ENCODE data around the gene SMIM21.

Gene SMIM21

DNA sequence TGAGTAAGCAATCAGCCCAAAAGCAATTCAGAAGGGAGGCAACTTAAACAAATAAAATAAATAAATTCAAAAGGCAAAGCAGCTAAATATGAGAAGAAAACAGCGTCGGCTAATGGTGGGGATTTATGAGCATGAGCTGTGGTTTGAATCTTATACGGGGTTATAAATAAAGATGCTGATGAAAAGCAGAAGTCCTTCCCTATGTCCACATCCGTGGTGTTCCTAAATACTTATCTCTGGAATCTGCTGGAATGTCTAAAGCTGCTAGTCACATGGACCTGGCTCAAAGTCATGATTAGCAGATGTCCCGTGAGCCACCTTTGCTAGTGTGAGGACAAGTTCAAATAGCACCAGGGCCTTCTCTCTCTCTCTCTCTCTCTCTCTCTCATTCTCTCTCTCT lies 33.8 kb downstream of the SMIM21 start:
- TF ChIP-seq, protein P1, sequence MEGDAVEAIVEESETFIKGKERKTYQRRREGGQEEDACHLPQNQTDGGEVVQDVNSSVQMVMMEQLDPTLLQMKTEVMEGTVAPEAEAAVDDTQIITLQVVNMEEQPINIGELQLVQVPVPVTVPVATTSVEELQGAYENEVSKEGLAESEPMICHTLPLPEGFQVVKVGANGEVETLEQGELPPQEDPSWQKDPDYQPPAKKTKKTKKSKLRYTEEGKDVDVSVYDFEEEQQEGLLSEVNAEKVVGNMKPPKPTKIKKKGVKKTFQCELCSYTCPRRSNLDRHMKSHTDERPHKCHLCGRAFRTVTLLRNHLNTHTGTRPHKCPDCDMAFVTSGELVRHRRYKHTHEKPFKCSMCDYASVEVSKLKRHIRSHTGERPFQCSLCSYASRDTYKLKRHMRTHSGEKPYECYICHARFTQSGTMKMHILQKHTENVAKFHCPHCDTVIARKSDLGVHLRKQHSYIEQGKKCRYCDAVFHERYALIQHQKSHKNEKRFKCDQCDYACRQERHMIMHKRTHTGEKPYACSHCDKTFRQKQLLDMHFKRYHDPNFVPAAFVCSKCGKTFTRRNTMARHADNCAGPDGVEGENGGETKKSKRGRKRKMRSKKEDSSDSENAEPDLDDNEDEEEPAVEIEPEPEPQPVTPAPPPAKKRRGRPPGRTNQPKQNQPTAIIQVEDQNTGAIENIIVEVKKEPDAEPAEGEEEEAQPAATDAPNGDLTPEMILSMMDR (IDR thresholded peaks at IDR 0.05; ENCODE audit: extremely low read depth, missing control alignments), result no peak
- no peak for DNase-seq (ENCODE audit: low spot score)

DNA sequence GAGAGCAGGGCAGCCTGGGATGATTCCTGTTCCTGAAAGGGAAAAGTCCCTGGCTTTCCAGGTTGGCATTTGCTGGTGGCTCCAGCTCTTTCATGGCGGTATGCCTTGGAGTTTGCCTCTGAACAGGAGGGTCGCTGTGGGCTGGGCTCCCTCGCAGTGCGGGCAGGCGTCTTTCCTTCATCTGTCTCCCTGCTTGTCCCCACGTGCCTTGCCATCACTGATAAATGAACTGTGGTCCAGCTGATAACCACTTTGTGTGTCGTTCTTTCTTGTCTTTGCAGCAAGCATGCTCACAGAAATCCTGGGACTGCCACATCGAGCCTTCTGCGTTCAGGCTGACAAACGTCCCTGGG lies 35.3 kb downstream of the SMIM21 start:
- TF ChIP-seq, protein P1 (IDR thresholded peaks at IDR 0.05; ENCODE audit: extremely low read depth, missing control alignments), result no peak
- no peak for DNase-seq (ENCODE audit: low spot score)

DNA sequence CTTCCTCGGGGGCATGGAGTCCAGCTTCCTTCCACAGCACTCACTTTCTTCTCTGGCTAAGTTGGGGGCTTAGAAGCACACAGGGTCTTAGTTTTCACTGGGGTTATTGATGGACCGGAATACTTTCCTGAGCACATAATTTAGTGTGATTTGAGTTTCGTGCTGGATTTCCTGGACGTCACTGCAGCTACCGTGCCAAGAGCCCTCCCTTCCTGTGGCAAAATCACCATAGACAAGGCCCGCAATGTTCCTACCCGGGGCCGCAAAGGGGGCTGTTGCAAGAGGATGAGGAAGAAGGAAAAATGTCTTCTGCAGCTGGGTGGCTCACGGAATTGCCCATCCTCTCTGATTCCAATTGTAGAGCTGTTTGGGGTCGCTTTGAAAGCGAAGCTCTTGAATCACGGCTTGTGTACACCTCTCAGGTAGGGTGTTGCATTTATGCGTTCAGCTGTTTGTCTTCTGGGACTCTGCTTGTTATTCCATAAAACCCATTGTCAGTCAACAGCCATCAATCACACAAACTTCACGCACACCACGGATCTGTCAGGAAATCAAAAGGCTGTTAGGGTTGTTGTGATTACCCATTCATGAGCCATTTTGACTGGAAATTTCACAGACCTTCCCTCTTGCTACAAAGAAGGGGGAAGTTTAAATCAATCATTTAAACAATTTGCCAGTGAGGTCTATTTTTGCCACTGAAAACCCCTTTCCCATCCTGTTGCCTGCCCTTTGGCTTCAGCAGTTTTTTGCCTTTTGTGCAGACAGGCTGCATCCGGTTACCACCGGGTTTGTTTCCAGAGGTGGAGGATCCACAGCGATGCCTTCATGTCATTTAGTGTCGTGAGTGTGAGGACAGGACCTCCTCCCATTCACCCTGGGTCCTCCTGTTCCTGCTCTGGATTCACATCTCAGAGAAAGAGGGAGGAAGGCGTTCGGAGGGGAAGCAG lies 36.0 kb downstream of the SMIM21 start:
- no peak for DNase-seq (ENCODE audit: low spot score)
- TF ChIP-seq, protein P1 (IDR thresholded peaks at IDR 0.05; ENCODE audit: extremely low read depth, missing control alignments), result no peak

DNA sequence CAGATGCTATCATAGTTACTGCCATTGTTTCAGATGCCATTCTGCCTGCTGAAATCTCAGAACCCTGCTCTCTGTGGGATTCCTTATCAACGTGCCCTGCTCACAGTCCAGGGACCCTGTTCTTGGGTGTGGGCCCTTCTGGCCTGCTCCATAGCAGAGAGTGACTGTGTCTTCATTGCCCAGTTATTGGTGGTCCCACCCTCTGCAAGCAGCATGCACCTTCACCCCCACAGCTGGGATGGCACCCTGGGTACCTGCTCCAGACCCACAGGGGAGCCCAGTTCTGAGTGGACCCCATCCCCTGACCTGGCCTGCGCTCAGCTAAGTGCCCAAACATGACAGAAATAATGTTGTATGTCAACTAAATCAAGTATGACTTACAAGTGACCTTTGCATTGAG lies 36.6 kb downstream of the SMIM21 start:
- no peak for DNase-seq (ENCODE audit: low spot score)
- TF ChIP-seq, protein P1 (IDR thresholded peaks at IDR 0.05; ENCODE audit: extremely low read depth, missing control alignments), result no peak

DNA sequence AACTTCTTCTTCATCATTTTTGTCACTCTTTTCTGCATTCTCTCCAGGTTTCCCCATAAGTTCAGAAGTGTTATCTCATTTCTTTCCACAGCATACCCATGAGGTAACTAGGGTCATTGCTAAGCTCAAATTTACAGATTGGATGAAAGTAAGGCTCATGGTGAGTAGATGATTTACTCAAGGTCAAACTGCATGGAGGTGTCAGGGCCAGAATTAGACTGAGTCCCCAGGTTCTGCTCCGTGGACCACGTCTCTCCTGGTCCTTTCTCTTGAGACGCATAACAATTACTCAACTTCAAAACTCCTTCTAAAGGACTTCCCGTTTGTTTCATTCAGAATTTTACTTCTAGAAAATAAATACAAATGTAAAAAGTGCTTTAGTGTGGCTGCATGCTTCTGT lies 43.4 kb downstream of the SMIM21 start:
- TF ChIP-seq, protein P1 (IDR thresholded peaks at IDR 0.05; ENCODE audit: extremely low read depth, missing control alignments), result no peak
- no peak for DNase-seq (ENCODE audit: low spot score)

DNA sequence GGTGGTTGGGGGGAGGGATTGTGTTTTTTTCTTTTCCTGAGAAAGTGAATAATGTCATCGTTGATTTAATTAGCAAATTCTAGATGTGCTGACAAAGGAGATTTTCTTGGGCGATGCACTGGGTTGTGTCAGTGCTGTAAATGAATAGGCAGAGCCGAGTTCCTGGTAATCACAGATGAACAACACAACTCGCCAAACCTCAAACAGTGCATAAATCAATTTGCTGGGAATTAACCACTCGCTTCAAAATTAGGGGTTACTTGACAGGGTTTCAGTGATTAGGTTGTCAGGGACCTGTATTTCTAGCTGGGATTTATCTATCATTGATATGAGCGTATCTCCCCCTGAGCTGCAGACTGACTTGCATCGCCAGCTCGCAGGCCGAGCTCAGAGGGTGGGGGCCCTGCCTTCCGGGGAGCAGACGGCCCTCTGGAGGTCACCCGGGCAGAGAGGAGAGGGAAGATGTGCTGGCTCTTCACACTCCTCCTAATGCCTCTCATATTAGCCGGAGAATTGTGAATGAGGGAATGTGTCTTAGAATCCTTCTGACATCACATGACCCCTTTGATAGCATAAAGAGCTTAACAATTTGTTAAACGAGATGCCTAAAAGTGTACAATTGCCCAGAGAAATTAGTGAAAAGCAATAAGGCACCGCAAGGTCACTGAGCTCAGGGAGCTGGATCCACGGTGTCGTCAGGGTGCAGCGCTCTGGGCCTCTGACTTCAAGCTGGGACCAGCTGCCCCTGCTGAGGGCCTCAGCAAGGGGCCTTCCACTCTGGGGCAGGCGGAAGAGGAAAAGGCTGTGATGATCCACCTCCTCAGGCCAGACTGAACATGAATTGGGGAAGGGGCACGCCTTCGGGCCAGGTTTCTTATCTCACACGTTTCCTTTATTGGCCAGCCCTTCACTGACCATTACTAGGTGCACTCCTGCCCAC lies 48.9 kb downstream of the SMIM21 start:
- TF ChIP-seq, protein P1 (IDR thresholded peaks at IDR 0.05; ENCODE audit: extremely low read depth, missing control alignments), result no peak
- DNase-seq (ENCODE audit: low spot score), result no peak

DNA sequence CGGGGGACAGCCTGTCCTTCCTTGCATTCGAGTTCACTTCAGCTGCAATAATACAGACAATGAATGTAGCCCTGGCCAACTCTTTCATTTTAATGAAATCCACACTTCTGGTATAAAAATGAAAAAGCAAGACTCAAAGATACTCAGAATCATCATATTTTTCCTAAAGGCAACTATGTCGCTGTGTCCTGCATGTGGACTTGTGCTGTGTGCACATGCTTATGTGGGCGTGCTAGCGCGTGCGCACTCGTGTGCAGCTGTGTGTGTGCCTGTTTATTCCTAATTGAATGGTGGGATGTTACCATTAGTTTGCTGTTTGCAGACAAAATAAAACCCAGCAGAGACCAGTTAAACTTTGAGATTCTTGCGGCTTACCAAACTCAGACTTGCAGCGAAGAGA lies 49.6 kb downstream of the SMIM21 start:
- TF ChIP-seq, protein P1 (IDR thresholded peaks at IDR 0.05; ENCODE audit: extremely low read depth, missing control alignments), result no peak
- DNase-seq (ENCODE audit: low spot score), result no peak

Data from GM20000 (cell line).